IMR-90 (cell line): ENCODE data around the gene PLCL1. TPM values are rescaled to one million over a fixed set of nuclear protein-coding genes. Genes with fewer than 3 reads are reported as not detected.
A peak's percentile ranks its signal among the peaks of the same experiment; 100 is the strongest.

Experiments
- ATAC-seq: fragments of 200-7000 bp; cut with Tn5 transposase; 2 replicates; pipeline ENCODE4 v1.9.1; 2020; ENCODE audit warnings: low read depth, mild to moderate bottlenecking, moderate library complexity
- BruUV-seq: library from RNA; stranded (reverse); fragments of 400-500 nt; replicated peaks from 2 replicates; lab custom pipeline; 2021; lab: Mats Ljungman, UMichigan
- CTCF ChIA-PET: fragments of 300-600 bp; formaldehyde crosslinking; extraction: SDS; loops from one replicate; lab custom pipeline; 2021; ENCODE audit warnings: antibody characterized with exemption; lab: Yijun Ruan, JAX
- POLR2A ChIA-PET: fragments of 300-600 bp; sonication (Branson Sonifier 250); formaldehyde crosslinking; loops from one replicate; lab custom pipeline; 2022; ENCODE audit warnings: antibody characterized with exemption; ENCODE audit not compliant: unreplicated experiment; lab: Charles Lee
- DNase-seq: peaks from one replicate; pipeline ENCODE4 v3.0.0; 2013
- H2AFZ ChIP-seq: replicated peaks from 2 replicates; pipeline ENCODE3; 2013; ENCODE audit warnings: low read length, mild to moderate bottlenecking; ENCODE audit not compliant: poor library complexity
- H2AK5ac ChIP-seq: 2 replicates; pipeline ENCODE4 v1.6.1; 2013; ENCODE audit warnings: low read depth, low read length, inconsistent platforms
- H2AK9ac ChIP-seq: replicated peaks from 2 replicates; pipeline ENCODE3; 2013; ENCODE audit warnings: mild to moderate bottlenecking, low read depth, low read length, moderate library complexity; ENCODE audit not compliant: poor library complexity
- H2BK120ac ChIP-seq: 2 replicates; pipeline ENCODE4 v1.6.1; 2013; ENCODE audit warnings: low read depth, low read length, inconsistent platforms
- H2BK15ac ChIP-seq: 3 replicates; pipeline ENCODE4 v1.6.1; 2013; ENCODE audit warnings: low read depth, low read length, inconsistent platforms
- H2BK20ac ChIP-seq: 2 replicates; pipeline ENCODE4 v1.6.1; 2013; ENCODE audit warnings: low read depth, mild to moderate bottlenecking, inconsistent platforms, low read length, moderate library complexity
- H2BK5ac ChIP-seq: 2 replicates; pipeline ENCODE4 v1.6.1; 2013; ENCODE audit warnings: mild to moderate bottlenecking, low read depth, low read length, inconsistent platforms; ENCODE audit not compliant: poor library complexity, severe bottlenecking
- H3K14ac ChIP-seq: replicated peaks from 2 replicates; pipeline ENCODE4 v1.6.1; 2013; ENCODE audit warnings: low read depth, low read length, inconsistent platforms
- H3K18ac ChIP-seq: 2 replicates; pipeline ENCODE4 v1.6.1; 2013; ENCODE audit warnings: low read depth, low read length, control low read depth
- H3K23ac ChIP-seq: 2 replicates; pipeline ENCODE4 v1.6.1; 2013; ENCODE audit warnings: low read depth, low read length, inconsistent platforms
- H3K27ac ChIP-seq: 2 replicates; pipeline ENCODE4 v1.5.1; 2013; ENCODE audit warnings: mild to moderate bottlenecking, control low read depth, low read length; ENCODE audit not compliant: insufficient read depth
- H3K27me3 ChIP-seq: 2 replicates; pipeline ENCODE4 v1.6.1; 2013; ENCODE audit warnings: low read length; ENCODE audit not compliant: control insufficient read depth, insufficient read depth
- H3K36me3 ChIP-seq: 2 replicates; pipeline ENCODE4 v1.6.1; 2013; ENCODE audit warnings: low read length, mixed read lengths; ENCODE audit not compliant: control insufficient read depth, insufficient read depth
- H3K4ac ChIP-seq: 2 replicates; pipeline ENCODE4 v1.6.1; 2013; ENCODE audit warnings: low read depth, low read length, inconsistent platforms
- H3K4me1 ChIP-seq: 2 replicates; pipeline ENCODE4 v1.6.1; 2013; ENCODE audit warnings: low read length, mixed read lengths; ENCODE audit not compliant: control insufficient read depth, insufficient read depth
- H3K4me2 ChIP-seq: 2 replicates; pipeline ENCODE4 v1.6.1; 2013; ENCODE audit warnings: low read depth, mild to moderate bottlenecking, control low read depth, low read length, moderate library complexity
- H3K4me3 ChIP-seq: 2 replicates; pipeline ENCODE4 v1.5.1; 2013; ENCODE audit warnings: low read depth, mild to moderate bottlenecking, control low read depth, low read length, moderate library complexity; ENCODE audit not compliant: insufficient read depth
- H3K56ac ChIP-seq: 2 replicates; pipeline ENCODE4 v1.6.1; 2013; ENCODE audit warnings: low read length, inconsistent platforms; ENCODE audit not compliant: insufficient read depth; ENCODE audit errors: extremely low read depth
- H3K79me1 ChIP-seq, 2 experiments: 2 replicates each; pipeline ENCODE4 v1.6.1; 2013; ENCODE audit warnings: low read length in 2 of 2, inconsistent platforms in 1 of 2, low read depth in 1 of 2
- H3K9ac ChIP-seq: 2 replicates; pipeline ENCODE4 v1.6.1; 2013; ENCODE audit warnings: low read depth, low read length, control low read depth
- H3K9me1 ChIP-seq: 2 replicates; pipeline ENCODE4 v1.6.1; 2013; ENCODE audit warnings: low read length, inconsistent platforms; ENCODE audit not compliant: insufficient read depth
- H3K9me3 ChIP-seq: 2 replicates; pipeline ENCODE4 v1.6.1; 2013; ENCODE audit warnings: low read length; ENCODE audit not compliant: control insufficient read depth, insufficient read depth
- H4K20me1 ChIP-seq: 2 replicates; pipeline ENCODE4 v1.6.1; 2013; ENCODE audit warnings: low read length, inconsistent platforms; ENCODE audit not compliant: insufficient read depth
- H4K5ac ChIP-seq: 2 replicates; pipeline ENCODE4 v1.6.1; 2013; ENCODE audit warnings: mild to moderate bottlenecking, low read depth, low read length, control low read depth
- H4K8ac ChIP-seq, 2 experiments: 2 replicates each; pipeline ENCODE4 v1.6.1; 2013; ENCODE audit warnings: low read depth in 2 of 2, low read length in 2 of 2, control low read depth in 1 of 2, inconsistent platforms in 1 of 2
- H4K91ac ChIP-seq: 2 replicates; pipeline ENCODE4 v1.6.1; 2013; ENCODE audit warnings: low read depth, low read length, inconsistent platforms; ENCODE audit not compliant: insufficient read depth
- SMC3 ChIP-seq: fragments of 150-350 bp; IDR thresholded peaks from 2 replicates; pipeline ENCODE4 v1.6.1; 2016; ENCODE audit warnings: low read depth, mild to moderate bottlenecking, antibody characterized with exemption, low read length, moderate library complexity
- WGBS, 2 experiments: methylation state at CpG; one replicate each; pipeline versions ENCODE4 v1.1.5 to v1.1.7; 2013; ENCODE audit warnings: missing lambda C conversion rate in 2 of 2; ENCODE audit not compliant: insufficient read length in 1 of 2; ENCODE audit errors: extremely low coverage in 2 of 2; 5-methylcytosine and 5-hydroxymethylcytosine counted together
- dilution Hi-C: fragments of 300-500 bp; cut with HindIII; formaldehyde crosslinking; loops from one replicate; pipeline ENCODE4 v1.14.3; 2018; ENCODE audit warnings: low sequenced_read_pairs; ENCODE audit not compliant: unreplicated experiment
- in situ Hi-C: fragments of 300-500 bp; cut with MboI; formaldehyde crosslinking; loops from 3 replicates; pipeline ENCODE4 v1.14.3; 2019; ENCODE audit warnings: low sequenced_read_pairs, inconsistent platforms, mixed read lengths
- intact Hi-C: fragments of 100-400 bp; cut with micrococcal nuclease; formaldehyde crosslinking; loops from 2 replicates; pipeline ENCODE4 v1.10.0; 2022
- polyA plus RNA-seq, 3 experiments: library from polyadenylated mRNA; depleted of rRNA; stranded (reverse); fragments of >200 nt; gene quantifications; 2 replicates each; pipeline ENCODE4 v1.2.3, GENCODE V29; 2012; ENCODE audit warnings: low replicate concordance in 1 of 3
- total RNA-seq: library from RNA; depleted of rRNA; stranded (reverse); fragments of >200 nt; gene quantifications from 2 replicates; pipeline ENCODE4 v1.2.3, GENCODE V29; 2012
- TF ChIP-seq, protein P1 (sequence below): fragments of 150-350 bp; IDR thresholded peaks from 2 replicates; pipeline ENCODE4 v1.6.1; 2017; ENCODE audit warnings: mild to moderate bottlenecking, antibody characterized with exemption, low read length, low read depth

Gene PLCL1
- total and polyA plus RNA-seq, 2 of the 4 experiments (the other 2 are of a cell fraction): 0.14 to 0.18 TPM

DNA sequence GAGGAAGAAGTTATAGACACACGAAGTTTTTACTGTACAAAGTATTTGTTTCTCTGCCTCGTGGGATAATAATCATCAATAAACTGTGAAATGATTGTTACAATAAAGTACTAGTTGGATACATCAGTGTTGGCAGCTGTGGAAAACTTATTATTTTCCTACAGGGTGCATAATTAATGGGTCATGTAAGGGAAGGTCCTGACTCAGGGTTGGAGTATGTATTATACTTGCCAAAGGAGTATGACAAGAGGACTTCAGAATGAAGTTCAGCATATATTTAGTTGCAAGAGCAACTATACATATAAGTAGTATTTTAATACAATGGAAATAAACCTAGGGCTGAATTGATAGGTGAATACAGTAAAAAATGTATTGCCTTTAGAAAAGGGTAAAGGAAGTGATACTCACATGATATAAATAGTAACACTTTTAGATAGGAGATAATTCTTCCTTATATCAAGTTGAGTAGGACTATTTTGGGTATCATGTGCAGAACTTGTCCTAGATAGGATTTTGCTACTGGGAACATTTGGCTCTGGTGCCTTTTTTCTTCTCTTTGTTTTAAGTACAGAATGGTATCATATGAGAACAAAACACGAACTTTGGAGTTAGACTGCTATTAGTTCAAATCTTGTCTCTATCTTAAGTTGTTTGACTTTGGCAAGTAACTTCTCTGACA, 79.1 kb downstream of the PLCL1 start:
- Histone ChIP-seq H3K9me3 (no peaks in the 10 kb centered on the region), H2AK9ac (no peak overlapping the region), H4K20me1 (no peaks in the 10 kb centered on the region), H3K9me1 (no peaks in the 10 kb centered on the region), H3K27me3 (no peaks in the 10 kb centered on the region), H3K4ac (no peak overlapping the region), H4K91ac (no peak overlapping the region), H2AFZ (no peak overlapping the region), H4K5ac (no peak overlapping the region), H2BK15ac (no peak overlapping the region), H3K9ac (no peak overlapping the region), H3K4me3 (no peak overlapping the region), H2AK5ac (no peak overlapping the region), H3K23ac (no peak overlapping the region), H3K79me1 (no peaks in the 10 kb centered on the region), H4K8ac (no peak overlapping the region), H2BK120ac (no peak overlapping the region), H3K4me1 (peaks cover 2% of the 10 kb centered on the region; the same call in 1 of the 2 replicates), H3K36me3 (no peaks in the 10 kb centered on the region), H2BK20ac (no peak overlapping the region), H3K27ac (no peak overlapping the region), H3K14ac (no peak overlapping the region), H3K56ac (no peak overlapping the region), H3K4me2 (no peak overlapping the region), H3K18ac (no peak overlapping the region), H2BK5ac (no peak overlapping the region)
- DNase-seq: peak; percentile 78
- in situ Hi-C loops (no loop called here), dilution Hi-C loops (no loop called here), intact Hi-C loops (no loop called here)
- no CpG with 5 or more reads among the region's 3 CpGs for WGBS, 2 experiments
- CTCF ChIA-PET: no interaction called here
- no TSS peak for BruUV-seq
- peak; percentile 59 for ATAC-seq
- TF ChIP-seq, protein P1, sequence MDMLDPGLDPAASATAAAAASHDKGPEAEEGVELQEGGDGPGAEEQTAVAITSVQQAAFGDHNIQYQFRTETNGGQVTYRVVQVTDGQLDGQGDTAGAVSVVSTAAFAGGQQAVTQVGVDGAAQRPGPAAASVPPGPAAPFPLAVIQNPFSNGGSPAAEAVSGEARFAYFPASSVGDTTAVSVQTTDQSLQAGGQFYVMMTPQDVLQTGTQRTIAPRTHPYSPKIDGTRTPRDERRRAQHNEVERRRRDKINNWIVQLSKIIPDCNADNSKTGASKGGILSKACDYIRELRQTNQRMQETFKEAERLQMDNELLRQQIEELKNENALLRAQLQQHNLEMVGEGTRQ: no peak
- TF ChIP-seq SMC3: no peak
- POLR2A ChIA-PET: no interaction called here
